ENCODE data around the gene LPP. TPM values are rescaled to one million over a fixed set of nuclear protein-coding genes. Genes with fewer than 3 reads are reported as not detected.

LPP gene
- polyA plus RNA-seq, 3 donors = 14.1 to 23.2 (median 15.3) TPM

DNA sequence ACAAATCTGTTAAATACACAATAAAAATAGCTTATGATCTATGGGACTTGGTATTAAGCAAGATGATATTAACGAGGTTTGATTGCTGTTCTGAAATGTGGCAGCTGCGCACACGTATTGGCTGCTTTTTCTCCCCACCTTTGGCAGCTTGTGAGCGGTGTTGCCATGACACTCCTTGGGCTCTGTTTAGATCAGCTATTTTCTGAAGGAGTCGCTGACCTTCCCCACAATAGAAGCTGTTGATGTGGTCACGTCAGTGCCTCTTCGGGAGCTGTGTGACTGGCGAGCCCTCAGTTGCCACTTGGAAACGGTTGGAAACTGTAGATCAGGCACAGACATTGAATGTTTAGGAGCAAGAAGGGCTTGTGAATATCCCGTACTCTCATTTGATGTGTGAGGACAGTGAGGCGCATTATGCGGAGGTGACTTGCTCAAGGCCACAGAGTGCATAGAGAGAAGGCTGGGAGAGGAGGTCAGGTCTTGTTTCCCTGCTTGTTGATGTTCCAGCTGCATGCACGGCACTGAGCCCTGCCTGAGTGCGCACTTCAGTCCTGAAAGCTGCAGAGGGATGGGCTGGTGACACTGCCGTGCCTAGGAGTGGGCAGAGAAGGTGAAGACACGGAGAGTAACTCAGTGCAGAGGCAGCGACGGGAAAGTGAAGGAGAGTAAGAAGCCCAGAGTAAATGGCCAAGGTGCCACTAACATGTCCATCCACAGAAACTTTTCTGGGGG lies 198.4 kb downstream of the LPP start:
- Histone ChIP-seq H3K36me3 (replicated peaks in 1 of 2; ENCODE audit: control insufficient read depth in 1 of 2, insufficient read depth in 2 of 2, low read length in 2 of 2) (no peaks in the 10 kb centered on the region), H2AFZ (ENCODE audit: insufficient read depth, low read depth, low read length, poor library complexity, severe bottlenecking) (no peak overlapping the region), H3K9ac (ENCODE audit: insufficient read depth, low read length, poor library complexity, severe bottlenecking) (no peak overlapping the region), H3K9me3 (replicated peaks in 1 of 2; ENCODE audit: control insufficient read depth in 1 of 2, insufficient read depth in 1 of 2, low read length in 2 of 2) (no peaks in the 10 kb centered on the region), H3K79me2 (ENCODE audit: insufficient read depth, low read length) (no peaks in the 10 kb centered on the region), H3K27ac (ENCODE audit: low read depth in 1 of 2, low read length in 2 of 2) (no peak overlapping the region), H4K20me1 (ENCODE audit: insufficient read depth, low read length) (no peaks in the 10 kb centered on the region), H3K27me3 (ENCODE audit: control insufficient read depth in 2 of 2, insufficient read depth in 2 of 2, low read length in 2 of 2) (no peaks in the 10 kb centered on the region), H3K4me3 (replicated peaks in 1 of 3; ENCODE audit: low read depth in 2 of 3, low read length in 3 of 3) (no peak overlapping the region), H3K4me1 (ENCODE audit: control insufficient read depth in 1 of 2, insufficient read depth in 2 of 2, low read length in 2 of 2) (peaks cover 24 to 31% of the 10 kb centered on the region in 2 donors), H3K4me2 (replicated peaks; ENCODE audit: extremely low read depth, low read length, poor library complexity, severe bottlenecking) (no peak overlapping the region)
- H3K4me1 Mint-ChIP-seq = peaks cover 48% of the 10 kb centered on the region
- no peaks in the 10 kb centered on the region for H3K27me3 Mint-ChIP-seq (ENCODE audit: low read depth in 3 of 3)
- H3K4me3 Mint-ChIP-seq = no peak overlapping the region
- no peak for DNase-seq
- peak overlapping the region in 1 of 7 donors; percentile 12 for H3K27ac Mint-ChIP-seq
- TF ChIP-seq CTCF (IDR thresholded peaks at IDR 0.05) = no peak
- 98% methylated on average over 15 of the region's 18 CpGs for whole genome bisulfite sequencing (ENCODE audit: insufficient coverage)
- peaks cover 0 to 2% (median 0%) of the 10 kb centered on the region in 7 donors for H3K9me3 Mint-ChIP-seq
- intact Hi-C loops (cut with micrococcal nuclease) = no loop called here
- H3K36me3 Mint-ChIP-seq = peaks cover 15 to 30% of the 10 kb centered on the region in 2 donors

- no peak overlapping the region for H3K27ac ChIP-seq (ENCODE audit: low read depth in 1 of 2, low read length in 2 of 2)
- no peak overlapping the region for H3K9ac ChIP-seq (ENCODE audit: insufficient read depth, low read length, poor library complexity, severe bottlenecking)
- H3K4me3 ChIP-seq (replicated peaks in 1 of 3; ENCODE audit: low read depth in 2 of 3, low read length in 3 of 3) = no peak overlapping the region
- no peaks in the 10 kb centered on the region for H3K79me2 ChIP-seq (ENCODE audit: insufficient read depth, low read length)
- DNase-seq = peak in 2 of 3 donors; percentile 10 to 19
- no peaks in the 10 kb centered on the region for H3K27me3 Mint-ChIP-seq (ENCODE audit: low read depth in 3 of 3)
- H3K4me1 Mint-ChIP-seq = peaks cover 48% of the 10 kb centered on the region
- H3K4me1 ChIP-seq (ENCODE audit: control insufficient read depth in 1 of 2, insufficient read depth in 2 of 2, low read length in 2 of 2) = peaks cover 25 to 26% of the 10 kb centered on the region in 2 donors
- no peaks in the 10 kb centered on the region for H3K9me3 Mint-ChIP-seq
- no peaks in the 10 kb centered on the region for H3K36me3 ChIP-seq (replicated peaks in 1 of 2; ENCODE audit: control insufficient read depth in 1 of 2, insufficient read depth in 2 of 2, low read length in 2 of 2)
- no peak for TF ChIP-seq CTCF (IDR thresholded peaks at IDR 0.05)
- H3K27me3 ChIP-seq (ENCODE audit: control insufficient read depth in 2 of 2, insufficient read depth in 2 of 2, low read length in 2 of 2) = no peaks in the 10 kb centered on the region
- H3K36me3 Mint-ChIP-seq = peaks cover 12 to 25% of the 10 kb centered on the region in 2 donors
- H3K4me3 Mint-ChIP-seq = no peak overlapping the region
- H4K20me1 ChIP-seq (ENCODE audit: insufficient read depth, low read length) = no peaks in the 10 kb centered on the region
- intact Hi-C loops (cut with micrococcal nuclease) = no loop called here
- H2AFZ ChIP-seq (ENCODE audit: insufficient read depth, low read depth, low read length, poor library complexity, severe bottlenecking) = no peak overlapping the region
- H3K27ac Mint-ChIP-seq = peak overlapping the region in 2 of 7 donors; percentile 35 to 56
- H3K4me2 ChIP-seq (replicated peaks; ENCODE audit: extremely low read depth, low read length, poor library complexity, severe bottlenecking) = no peak overlapping the region
- WGBS (ENCODE audit: insufficient coverage) = no CpG with 5 or more reads among the region's 1 CpG
- no peaks in the 10 kb centered on the region for H3K9me3 ChIP-seq (replicated peaks in 1 of 2; ENCODE audit: control insufficient read depth in 1 of 2, insufficient read depth in 1 of 2, low read length in 2 of 2)
Observed at GRCh38 chr3:188353426-188353825, 199.5 kb downstream of the LPP start.

All from CD14-positive monocyte (primary cell).